Measurements from ENCODE around the gene NFATC3. TPM values are rescaled to one million over a fixed set of nuclear protein-coding genes. Genes with fewer than 3 reads are reported as not detected.

NFATC3 gene
- total RNA-seq, 4 donors from 2014 or later = 27.5 to 107 (median 41.6) TPM

GRCh38 chr16:68265078-68265920 lies 180.1 kb downstream of the NFATC3 start:
- DNase-seq = peak; percentile 76

GRCh38 chr16:68267612-68268405 lies 182.6 kb downstream of the NFATC3 start:
- intact Hi-C loops (cut with DNase I; ENCODE audit: low total_unique reads) (no loop called here), in situ Hi-C loops (cut with MboI; ENCODE audit: low pct_ligation_motif_present in 1 of 4, low pct_unique_long_range_greater_than_20kb in 1 of 4, low sequenced_read_pairs in 3 of 4) (no loop called here)
- Histone ChIP-seq H3K4me1 (peaks cover 13 to 69% (median 43%) of the 10 kb centered on the region in 4 donors), H3K36me3 (no peaks in the 10 kb centered on the region), H3K4me3 (no peak overlapping the region), H3K27ac (peak overlapping the region in 3 of 4 donors; percentile 9 to 47 (median 39)), H3K9me3 (no peaks in the 10 kb centered on the region), H3K27me3 (no peaks in the 10 kb centered on the region)
- no peak for DNase-seq
- 43 to 48% methylated on average over 4 to 6 of the region's 6 CpGs for WGBS, 2 donors (ENCODE audit: low coverage in 1 of 2)
- no peak for TF ChIP-seq CTCF (IDR thresholded peaks at IDR 0.05)
- no peak for TF ChIP-seq POLR2AphosphoS5 (IDR thresholded peaks at IDR 0.05)
- no peak for TF ChIP-seq EP300 (IDR thresholded peaks at IDR 0.05; ENCODE audit: low read depth)
- TF ChIP-seq POLR2A (IDR thresholded peaks at IDR 0.05) = no peak

More at GRCh38 chr16:68265078-68265920, 180.1 kb downstream of the NFATC3 start:
- 2 to 16% methylated on average over 4 to 21 of the region's 23 CpGs for WGBS, 2 donors (ENCODE audit: low coverage in 1 of 2)
- TF ChIP-seq POLR2AphosphoS5 (IDR thresholded peaks at IDR 0.05) (peak; percentile 50 to 73 (median 70)), EP300 (IDR thresholded peaks at IDR 0.05; ENCODE audit: low read depth) (no peak), POLR2A (IDR thresholded peaks at IDR 0.05) (peak; percentile 46), CTCF (IDR thresholded peaks at IDR 0.05) (no peak)
- no peaks in the 10 kb centered on the region for H3K36me3 ChIP-seq
- in situ Hi-C loops (cut with MboI; ENCODE audit: low pct_ligation_motif_present in 1 of 4, low pct_unique_long_range_greater_than_20kb in 1 of 4, low sequenced_read_pairs in 3 of 4) (no loop called here), intact Hi-C loops (cut with DNase I; ENCODE audit: low total_unique reads) (no loop called here)
- peaks cover 13 to 61% (median 35%) of the 10 kb centered on the region in 4 donors for H3K4me1 ChIP-seq
- no peaks in the 10 kb centered on the region for H3K27me3 ChIP-seq
- H3K9me3 ChIP-seq = no peaks in the 10 kb centered on the region
- H3K4me3 ChIP-seq = peak overlapping the region; percentile 55 to 84 (median 74)
- peak overlapping the region; percentile 94 to 98 (median 97) for H3K27ac ChIP-seq

- H3K27ac ChIP-seq = no peak overlapping the region
- no peaks in the 10 kb centered on the region for H3K27me3 ChIP-seq
- 93% methylated on average over 4 of the region's 4 CpGs; no CpG with 5 or more reads in 1 of the 2 donors for WGBS, 2 donors (ENCODE audit: low coverage in 1 of 2)
- in situ Hi-C loops (cut with MboI; ENCODE audit: low pct_ligation_motif_present in 1 of 4, low pct_unique_long_range_greater_than_20kb in 1 of 4, low sequenced_read_pairs in 3 of 4) (no loop called here), intact Hi-C loops (cut with DNase I; ENCODE audit: low total_unique reads) (no loop called here)
- no peak for DNase-seq
- H3K9me3 ChIP-seq = no peaks in the 10 kb centered on the region
- H3K4me3 ChIP-seq = no peak overlapping the region
- no peaks in the 10 kb centered on the region for H3K36me3 ChIP-seq
- no peak for TF ChIP-seq POLR2AphosphoS5 (IDR thresholded peaks at IDR 0.05)
- TF ChIP-seq EP300 (IDR thresholded peaks at IDR 0.05; ENCODE audit: low read depth) = no peak
- TF ChIP-seq CTCF (IDR thresholded peaks at IDR 0.05) = no peak
- no peak for TF ChIP-seq POLR2A (IDR thresholded peaks at IDR 0.05)
- peaks cover 13 to 66% (median 39%) of the 10 kb centered on the region in 4 donors for H3K4me1 ChIP-seq
Measured at GRCh38 chr16:68269793-68270192, 184.6 kb downstream of the NFATC3 start.

- intact Hi-C loops (cut with DNase I; ENCODE audit: low total_unique reads) (no loop called here), in situ Hi-C loops (cut with MboI; ENCODE audit: low pct_ligation_motif_present in 1 of 4, low pct_unique_long_range_greater_than_20kb in 1 of 4, low sequenced_read_pairs in 3 of 4) (no loop called here)
- DNase-seq = no peak
- Histone ChIP-seq H3K9me3 (no peaks in the 10 kb centered on the region), H3K4me3 (no peak overlapping the region), H3K4me1 (peaks cover 13 to 61% (median 37%) of the 10 kb centered on the region in 4 donors), H3K36me3 (no peaks in the 10 kb centered on the region), H3K27me3 (no peaks in the 10 kb centered on the region), H3K27ac (no peak overlapping the region)
- WGBS, 2 donors (ENCODE audit: low coverage in 1 of 2) = 45% methylated on average over 1 of the region's 1 CpG; no CpG with 5 or more reads in 1 of the 2 donors
- TF ChIP-seq POLR2A (IDR thresholded peaks at IDR 0.05) = no peak
- TF ChIP-seq EP300 (IDR thresholded peaks at IDR 0.05; ENCODE audit: low read depth) = no peak
- no peak for TF ChIP-seq POLR2AphosphoS5 (IDR thresholded peaks at IDR 0.05)
- no peak for TF ChIP-seq CTCF (IDR thresholded peaks at IDR 0.05)
Measured at GRCh38 chr16:68270353-68270752, 185.2 kb downstream of the NFATC3 start.
